Measurements from ENCODE around the gene KPNA6.

The KPNA6 gene

DNA sequence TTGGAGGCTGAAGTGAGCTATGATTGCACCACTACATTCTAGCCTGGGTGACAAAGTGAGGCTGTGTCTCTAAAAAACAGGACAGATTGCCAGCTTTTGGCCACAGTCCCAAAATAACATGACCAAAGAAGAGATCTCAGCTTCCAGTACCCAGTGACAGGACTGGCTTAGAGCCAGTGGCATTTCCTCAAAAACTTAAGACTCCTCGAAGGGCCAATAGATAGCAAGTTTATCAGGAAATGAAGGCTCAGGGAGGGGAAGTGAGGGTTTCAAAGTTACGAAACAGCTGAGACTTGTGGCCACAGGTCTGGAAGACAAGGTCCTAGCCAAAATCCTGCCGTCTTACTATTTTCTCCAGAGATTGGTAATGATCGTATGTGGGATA, 41.4 kb upstream of the KPNA6 start:
- Histone ChIP-seq H3K4me3 (ENCODE audit: low read depth in 1 of 2, low read length in 1 of 2) (peak overlapping the region; percentile 27 to 34), H3K4me1 (ENCODE audit: control insufficient read depth in 1 of 2, insufficient read depth in 1 of 2, low read depth in 1 of 2, low read length in 1 of 2) (peaks cover 13 to 14% of the 10 kb centered on the region in 2 experiments), H3K36me3 (peaks cover 14% of the 10 kb centered on the region), H3K27ac (peak overlapping the region; percentile 67), H3K27me3 (peaks cover 35% of the 10 kb centered on the region), H3K9me3 (no peaks in the 10 kb centered on the region)
- TF ChIP-seq, protein P1, sequence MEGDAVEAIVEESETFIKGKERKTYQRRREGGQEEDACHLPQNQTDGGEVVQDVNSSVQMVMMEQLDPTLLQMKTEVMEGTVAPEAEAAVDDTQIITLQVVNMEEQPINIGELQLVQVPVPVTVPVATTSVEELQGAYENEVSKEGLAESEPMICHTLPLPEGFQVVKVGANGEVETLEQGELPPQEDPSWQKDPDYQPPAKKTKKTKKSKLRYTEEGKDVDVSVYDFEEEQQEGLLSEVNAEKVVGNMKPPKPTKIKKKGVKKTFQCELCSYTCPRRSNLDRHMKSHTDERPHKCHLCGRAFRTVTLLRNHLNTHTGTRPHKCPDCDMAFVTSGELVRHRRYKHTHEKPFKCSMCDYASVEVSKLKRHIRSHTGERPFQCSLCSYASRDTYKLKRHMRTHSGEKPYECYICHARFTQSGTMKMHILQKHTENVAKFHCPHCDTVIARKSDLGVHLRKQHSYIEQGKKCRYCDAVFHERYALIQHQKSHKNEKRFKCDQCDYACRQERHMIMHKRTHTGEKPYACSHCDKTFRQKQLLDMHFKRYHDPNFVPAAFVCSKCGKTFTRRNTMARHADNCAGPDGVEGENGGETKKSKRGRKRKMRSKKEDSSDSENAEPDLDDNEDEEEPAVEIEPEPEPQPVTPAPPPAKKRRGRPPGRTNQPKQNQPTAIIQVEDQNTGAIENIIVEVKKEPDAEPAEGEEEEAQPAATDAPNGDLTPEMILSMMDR (IDR thresholded peaks at IDR 0.05), result no peak

DNA sequence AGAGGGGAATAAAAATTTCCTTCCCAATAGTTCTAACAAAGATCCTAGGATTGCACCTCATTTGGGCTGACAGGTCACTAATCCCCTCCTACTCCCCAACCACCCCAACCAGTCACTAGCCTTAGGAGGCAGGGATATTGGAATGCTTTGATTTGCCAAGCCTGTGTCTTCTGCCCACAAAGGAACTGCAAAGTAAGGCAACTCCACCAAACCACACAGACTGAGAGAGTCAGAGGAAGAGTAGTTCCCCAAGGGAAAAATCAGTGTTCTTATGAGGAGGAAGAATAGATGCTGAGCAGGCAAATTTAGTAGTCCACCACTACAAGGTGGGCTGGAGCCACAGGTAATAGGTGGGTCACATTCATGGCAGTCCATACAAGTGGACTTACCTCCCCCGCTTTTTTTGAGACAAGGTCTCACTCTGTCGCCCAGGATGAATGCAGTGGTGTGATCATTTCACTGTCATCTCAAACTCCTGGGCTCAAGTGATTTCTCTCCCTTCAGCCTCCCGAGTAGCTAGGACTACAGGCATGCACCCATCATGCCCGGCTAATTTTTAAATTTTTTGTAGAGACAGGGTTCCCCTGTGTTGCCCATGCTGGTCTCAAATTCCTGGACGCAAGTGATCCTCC, 38.8 kb upstream of the KPNA6 start:
- Histone ChIP-seq H3K4me1 (ENCODE audit: control insufficient read depth in 1 of 2, insufficient read depth in 1 of 2, low read depth in 1 of 2, low read length in 1 of 2) (peaks cover 30 to 33% of the 10 kb centered on the region in 2 experiments), H3K27ac (no peak overlapping the region)

DNA sequence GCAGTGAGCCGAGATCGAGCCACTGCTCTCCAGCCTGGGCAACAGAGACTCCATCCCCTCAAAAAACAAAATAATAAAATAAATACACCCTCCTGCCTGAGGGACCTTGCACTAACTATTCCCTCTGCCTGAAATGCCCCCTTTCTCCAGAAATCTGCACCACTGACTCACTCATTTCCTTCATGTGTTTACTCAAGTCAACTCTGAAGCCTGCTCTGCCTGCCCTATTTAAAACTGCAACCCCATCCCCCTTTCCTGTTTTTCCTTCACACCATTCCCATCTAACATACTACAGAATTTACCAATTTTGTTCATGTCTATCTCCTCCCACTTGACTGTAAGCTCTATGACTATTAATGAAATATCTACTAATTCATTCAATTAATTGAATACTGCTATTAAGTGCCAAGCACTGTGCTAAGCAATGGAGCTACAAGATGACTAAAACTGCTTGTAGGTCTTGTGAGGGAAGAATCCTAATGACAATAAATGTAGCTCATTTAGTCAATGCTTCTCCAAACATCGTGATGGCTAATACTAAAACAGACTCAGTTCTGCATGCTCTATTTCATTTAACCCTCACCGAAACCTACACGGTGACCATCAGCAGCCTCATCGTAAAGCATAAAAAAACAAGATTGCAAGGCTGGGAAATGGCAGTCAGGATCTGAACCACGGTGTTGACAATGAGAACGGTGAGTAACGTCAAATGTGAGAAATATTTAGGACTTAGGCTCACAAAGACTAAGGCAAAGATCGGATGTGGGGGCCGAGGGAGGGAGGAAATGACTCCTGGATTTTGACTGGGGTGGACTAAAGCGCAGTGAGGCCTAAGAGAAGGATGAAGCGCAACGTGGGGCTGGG, 35.9 kb upstream of the KPNA6 start:
- no peaks in the 10 kb centered on the region for H3K9me3 ChIP-seq
- H3K4me1 ChIP-seq (ENCODE audit: control insufficient read depth in 1 of 2, insufficient read depth in 1 of 2, low read depth in 1 of 2, low read length in 1 of 2), result peaks cover 22 to 23% of the 10 kb centered on the region in 2 experiments
- H3K27me3 ChIP-seq, result peaks cover 42% of the 10 kb centered on the region
- TF ChIP-seq, protein P1 (IDR thresholded peaks at IDR 0.05), result no peak
- peaks cover 16% of the 10 kb centered on the region for H3K36me3 ChIP-seq
- H3K27ac ChIP-seq, result peak overlapping the region; percentile 94
- peak overlapping the region; percentile 77 to 99 for H3K4me3 ChIP-seq (ENCODE audit: low read depth in 1 of 2, low read length in 1 of 2)

More for the DNA sequence above, 38.8 kb upstream of the KPNA6 start:
- H3K4me3 ChIP-seq (ENCODE audit: low read depth in 1 of 2, low read length in 1 of 2), result no peak overlapping the region
- TF ChIP-seq, protein P1 (IDR thresholded peaks at IDR 0.05), result no peak
- H3K27me3 ChIP-seq, result peaks cover 42% of the 10 kb centered on the region
- no peaks in the 10 kb centered on the region for H3K9me3 ChIP-seq
- H3K36me3 ChIP-seq, result no peaks in the 10 kb centered on the region

DNA sequence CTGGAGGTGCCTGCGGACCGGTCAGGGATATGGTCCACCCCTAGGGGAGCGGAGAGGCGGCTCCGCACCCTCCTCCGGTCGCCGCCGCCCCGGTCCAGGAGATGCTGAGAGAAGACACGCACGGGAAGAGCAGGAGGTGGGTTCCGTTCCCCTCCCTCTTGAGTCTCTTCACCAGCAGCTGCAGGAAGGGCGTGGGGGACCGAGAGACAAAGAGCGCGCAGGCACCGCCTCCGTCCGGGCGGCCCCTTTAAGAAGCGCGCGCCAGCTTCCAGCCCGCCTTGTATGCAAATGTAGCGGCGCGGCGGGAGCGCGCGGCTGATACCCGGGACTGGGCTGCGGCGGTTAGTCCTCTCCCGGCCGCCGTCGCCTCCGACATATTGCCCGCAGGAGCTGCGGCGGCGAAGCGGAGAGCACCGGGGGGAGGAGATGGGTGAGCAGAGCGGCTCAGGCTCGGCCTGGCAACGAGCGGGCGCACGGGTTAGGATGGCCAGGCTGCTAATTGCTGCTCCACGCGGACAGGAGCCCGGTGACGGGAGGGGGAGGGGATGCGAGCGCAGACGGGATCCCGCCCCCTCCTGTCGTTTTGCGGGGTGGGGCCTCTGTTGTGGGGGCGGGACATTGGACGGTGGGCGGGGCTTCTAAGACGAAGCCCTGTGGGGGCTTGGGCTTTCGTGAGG, 35.1 kb upstream of the KPNA6 start, which contains the start of gene TMEM39B:
Gene TMEM39B (plus strand): TSS at position 318 of the 677 bp plus-strand sequence. CDS start 109 bp downstream, at position 427.
- Histone ChIP-seq H3K27me3 (peaks cover 42% of the 10 kb centered on the region), H3K9me3 (no peaks in the 10 kb centered on the region), H3K27ac (peak within 1 kb of the TSS; percentile 94), H3K4me1 (ENCODE audit: control insufficient read depth in 1 of 2, insufficient read depth in 1 of 2, low read depth in 1 of 2, low read length in 1 of 2) (peaks cover 19 to 20% of the 10 kb centered on the region in 2 experiments), H3K4me3 (ENCODE audit: low read depth in 1 of 2, low read length in 1 of 2) (peak within 1 kb of the TSS; percentile 77 to 99), H3K36me3 (peaks cover 23% of the 10 kb centered on the region)
- TF ChIP-seq, protein P1 (IDR thresholded peaks at IDR 0.05), result peak; percentile 26

Measured in neutrophil (primary cell).